HFF-Myc (cell line): ENCODE results near the gene CA12.

Source experiments
- DNase-seq: peaks from one replicate; pipeline ENCODE4 v3.0.0-alpha.2; 2011; ENCODE audit warnings: low read depth; ENCODE audit errors: extremely low read depth
- H3K4me3 ChIP-seq: replicated peaks from 2 replicates; pipeline ENCODE4 v1.5.1; 2011; ENCODE audit warnings: low read depth, mild to moderate bottlenecking, control low read depth, low read length
- TF ChIP-seq, protein P1 (sequence below): IDR thresholded peaks from 2 replicates; pipeline ENCODE4 v1.5.1; 2012; ENCODE audit warnings: mild to moderate bottlenecking, low read depth, low read length, control low read depth; ENCODE audit errors: missing control alignments

CA12 gene

GRCh38 chr15:63378946-63379345 is 2.7 kb downstream of the CA12 start:
- DNase-seq = no peak
- no peak overlapping the region for H3K4me3 ChIP-seq
- TF ChIP-seq, protein P1, sequence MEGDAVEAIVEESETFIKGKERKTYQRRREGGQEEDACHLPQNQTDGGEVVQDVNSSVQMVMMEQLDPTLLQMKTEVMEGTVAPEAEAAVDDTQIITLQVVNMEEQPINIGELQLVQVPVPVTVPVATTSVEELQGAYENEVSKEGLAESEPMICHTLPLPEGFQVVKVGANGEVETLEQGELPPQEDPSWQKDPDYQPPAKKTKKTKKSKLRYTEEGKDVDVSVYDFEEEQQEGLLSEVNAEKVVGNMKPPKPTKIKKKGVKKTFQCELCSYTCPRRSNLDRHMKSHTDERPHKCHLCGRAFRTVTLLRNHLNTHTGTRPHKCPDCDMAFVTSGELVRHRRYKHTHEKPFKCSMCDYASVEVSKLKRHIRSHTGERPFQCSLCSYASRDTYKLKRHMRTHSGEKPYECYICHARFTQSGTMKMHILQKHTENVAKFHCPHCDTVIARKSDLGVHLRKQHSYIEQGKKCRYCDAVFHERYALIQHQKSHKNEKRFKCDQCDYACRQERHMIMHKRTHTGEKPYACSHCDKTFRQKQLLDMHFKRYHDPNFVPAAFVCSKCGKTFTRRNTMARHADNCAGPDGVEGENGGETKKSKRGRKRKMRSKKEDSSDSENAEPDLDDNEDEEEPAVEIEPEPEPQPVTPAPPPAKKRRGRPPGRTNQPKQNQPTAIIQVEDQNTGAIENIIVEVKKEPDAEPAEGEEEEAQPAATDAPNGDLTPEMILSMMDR = no peak

- peak; percentile 25 for DNase-seq
- H3K4me3 ChIP-seq = no peak overlapping the region
- TF ChIP-seq, protein P1 = no peak
Measured at GRCh38 chr15:63374686-63375520, 6.7 kb downstream of the CA12 start.

GRCh38 chr15:63373866-63374548 is 7.6 kb downstream of the CA12 start:
- TF ChIP-seq, protein P1 = no peak

GRCh38 chr15:63373330-63373729 is 8.3 kb downstream of the CA12 start:
- TF ChIP-seq, protein P1 = no peak
- no peak for DNase-seq
- H3K4me3 ChIP-seq = no peak overlapping the region

More at GRCh38 chr15:63373866-63374548, 7.6 kb downstream of the CA12 start:
- no peak overlapping the region for H3K4me3 ChIP-seq
- DNase-seq = no peak

- DNase-seq = peak; percentile 70
- no peak overlapping the region for H3K4me3 ChIP-seq
- TF ChIP-seq, protein P1 = no peak
Measured at GRCh38 chr15:63372753-63373152, 8.9 kb downstream of the CA12 start.

GRCh38 chr15:63372018-63372705 is 9.5 kb downstream of the CA12 start:
- DNase-seq = peak; percentile 97
- TF ChIP-seq, protein P1 = no peak
- H3K4me3 ChIP-seq = no peak overlapping the region
